Medulla oblongata (tissue), 1 donor: ENCODE measurements around the gene TMED7.

Source experiments
- DNase-seq: peaks from one replicate; pipeline ENCODE4 v3.0.0-alpha.2; 2015; ENCODE audit errors: extremely low spot score

TMED7 gene

GRCh38 chr5:115627295-115627865, 1.5 kb upstream of the TMED7 start:
- no peak for DNase-seq

- DNase-seq: no peak
Observed at GRCh38 chr5:115626445-115626823, 598 bp upstream of the TMED7 start.

DNA sequence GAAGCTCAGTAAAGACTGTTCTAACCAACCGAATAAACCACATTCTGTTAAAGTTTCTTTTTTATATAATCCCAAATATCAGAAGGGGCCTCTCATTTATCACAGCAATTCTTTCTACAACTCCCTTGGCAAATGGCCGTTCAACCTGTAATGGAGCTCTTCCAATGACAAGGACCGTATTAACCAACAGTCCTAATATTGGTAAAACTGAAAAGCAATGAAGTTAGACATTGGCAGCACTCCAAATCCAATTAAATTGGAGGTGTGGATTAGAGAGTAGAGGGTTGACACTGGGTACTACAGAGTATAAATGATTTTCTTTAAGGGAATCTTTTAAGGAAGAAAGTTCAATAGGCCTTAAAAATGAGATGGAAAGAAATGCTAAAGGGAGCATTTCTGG, 842 bp downstream of the TMED7 start:
- no peak for DNase-seq

DNA sequence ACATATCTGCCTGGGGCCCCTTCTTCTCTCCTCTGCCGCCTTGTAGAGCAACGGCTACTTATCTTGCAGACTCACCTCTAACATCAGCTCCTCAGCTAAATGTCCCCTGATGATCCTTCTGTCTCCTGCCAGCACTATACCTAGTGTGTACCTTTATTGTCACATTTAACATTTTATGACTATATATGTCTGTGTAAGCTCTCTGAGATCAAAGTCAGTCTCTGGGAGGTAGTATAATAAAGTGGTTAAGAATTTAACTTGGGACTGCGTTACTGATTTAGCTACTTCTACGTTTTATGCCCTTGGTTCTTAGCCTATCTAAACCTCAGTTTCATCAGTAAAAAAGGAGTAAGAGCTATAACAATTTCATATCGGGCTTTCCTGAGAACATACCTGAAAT, 2.2 kb downstream of the TMED7 start:
- DNase-seq: no peak

- DNase-seq: no peak
Observed at GRCh38 chr5:115621365-115621900, 4.4 kb downstream of the TMED7 start.

GRCh38 chr5:115616892-115617291, 8.9 kb downstream of the TMED7 start:
- DNase-seq: no peak

DNA sequence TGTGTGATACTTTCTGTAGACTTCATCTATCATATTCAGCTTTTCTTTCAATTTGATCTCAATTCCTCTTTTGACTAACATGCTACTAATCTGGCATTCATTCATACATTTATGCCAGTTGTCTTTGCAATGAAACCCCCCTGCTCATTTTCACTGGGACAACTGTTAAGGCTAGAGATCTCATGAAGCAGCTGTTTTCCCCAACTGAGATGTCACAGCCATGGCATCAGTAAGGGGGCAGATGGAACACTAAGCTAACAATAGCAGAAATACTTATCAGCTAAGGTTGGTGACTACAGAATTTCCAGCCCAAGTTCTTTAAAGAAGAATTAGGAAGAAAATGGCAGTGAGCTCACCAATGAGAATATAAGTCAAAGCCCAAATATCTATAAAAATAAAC, 9.4 kb downstream of the TMED7 start:
- DNase-seq: no peak

DNA sequence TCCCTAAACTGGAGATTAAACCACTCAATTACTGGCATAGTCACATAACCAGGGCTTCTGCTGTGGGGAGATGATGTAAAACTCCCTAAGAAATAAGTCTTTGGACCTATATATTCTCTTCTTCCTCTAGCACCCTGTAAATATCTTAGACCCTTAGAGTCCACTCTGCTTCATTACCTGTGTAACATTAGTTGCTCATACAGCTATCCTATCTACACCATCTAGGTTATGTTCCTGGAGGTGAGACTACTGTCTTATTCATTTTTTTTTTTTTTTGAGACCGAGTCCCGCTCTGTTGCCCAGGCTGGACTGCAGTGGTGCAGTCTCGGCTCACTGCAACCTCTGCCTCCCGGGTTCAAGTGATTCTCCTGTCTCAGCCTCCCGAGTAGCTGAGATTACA, 14.0 kb downstream of the TMED7 start:
- DNase-seq: no peak

DNA sequence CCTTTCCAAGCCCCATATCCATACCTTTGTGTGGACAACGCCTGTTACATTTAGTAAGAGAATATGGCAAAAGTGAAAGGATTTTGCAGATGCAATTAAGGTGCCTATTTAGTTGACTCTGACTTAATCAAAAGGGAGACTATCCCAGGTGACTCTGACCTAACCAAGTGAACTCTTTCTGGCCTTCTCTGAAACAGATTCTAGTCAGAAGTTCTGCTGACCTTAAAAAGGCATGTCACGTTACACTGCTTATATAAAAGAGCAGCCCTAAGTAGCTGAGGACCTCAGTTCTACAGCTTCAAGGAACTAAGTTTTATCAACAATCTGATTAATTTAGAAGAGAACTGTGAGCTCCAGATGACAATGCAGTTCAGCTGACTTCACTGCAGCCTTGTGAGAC, 17.9 kb downstream of the TMED7 start:
- DNase-seq: no peak

GRCh38 chr5:115605436-115605835, 20.4 kb downstream of the TMED7 start:
- no peak for DNase-seq

- no peak for DNase-seq
Observed at GRCh38 chr5:115602591-115603125, 23.2 kb downstream of the TMED7 start.

DNA sequence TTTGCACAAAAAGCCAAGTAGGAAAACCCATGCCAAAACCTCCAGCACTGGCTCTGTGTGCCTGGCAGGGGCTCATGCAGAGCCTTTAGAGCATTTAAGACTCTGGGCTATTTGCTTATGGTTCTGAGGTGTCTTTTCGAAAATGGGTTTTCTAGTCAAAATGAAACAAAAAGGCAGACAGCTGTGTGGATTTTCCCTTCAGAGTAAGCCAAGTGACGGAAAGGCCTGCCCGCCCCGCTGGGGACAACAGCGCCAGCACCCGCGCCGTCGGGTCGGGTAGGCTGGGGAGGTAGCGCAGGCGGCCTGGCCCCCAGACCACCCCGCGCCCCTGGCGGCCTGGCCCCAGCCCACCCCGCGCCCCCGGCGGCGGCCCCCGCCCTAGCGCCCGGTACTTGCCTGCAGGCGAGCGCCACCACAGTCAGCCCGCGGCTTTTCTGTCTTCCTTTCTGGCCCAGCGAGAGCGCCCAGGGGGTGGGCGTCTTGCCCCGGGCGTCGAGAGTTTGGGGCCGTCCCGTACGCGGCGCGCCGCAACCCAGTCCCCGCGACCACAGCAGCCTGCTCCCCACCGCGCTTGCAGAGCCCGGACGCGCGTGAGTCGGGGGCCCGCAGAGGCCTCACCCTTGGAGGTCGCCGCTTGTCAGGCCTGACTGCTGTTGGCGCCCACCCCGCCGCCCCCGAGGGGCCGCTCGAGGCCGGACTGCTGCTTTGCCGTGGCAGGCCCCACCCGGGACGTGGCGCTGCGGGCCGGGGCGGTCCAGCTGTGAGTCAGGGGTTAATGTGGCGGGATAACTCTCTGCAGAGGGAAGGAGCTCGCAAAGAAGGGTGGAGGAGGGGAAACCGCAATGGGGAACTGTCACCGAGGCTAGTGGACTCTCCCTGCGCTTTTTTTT, 23.9 kb downstream of the TMED7 start, which contains the start of gene TICAM2:
Gene TICAM2, minus strand, starts transcription at position 779 of the 890 bp plus-strand sequence. CDS start 21,223 bp downstream, outside the sequence.
- DNase-seq: peak; percentile 85

DNA sequence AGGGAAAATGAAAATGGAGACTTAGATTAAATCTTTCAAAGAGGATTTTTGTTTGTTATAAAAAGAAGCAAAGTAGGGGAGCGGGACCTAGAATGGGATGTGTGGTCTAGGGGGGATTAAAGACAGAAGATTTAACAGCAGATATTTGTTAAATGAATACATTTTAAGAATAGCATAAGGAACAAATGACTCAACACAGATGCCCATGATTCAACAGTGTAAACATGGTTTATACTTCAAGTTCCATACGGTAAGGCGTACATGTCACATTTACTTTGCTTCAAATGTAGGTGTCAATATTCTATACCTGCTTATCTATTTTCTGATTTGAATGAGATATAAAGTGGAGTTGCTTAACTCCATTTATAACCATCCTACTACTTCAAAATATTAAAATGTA, 25.1 kb downstream of the TMED7 start:
- no peak for DNase-seq

DNA sequence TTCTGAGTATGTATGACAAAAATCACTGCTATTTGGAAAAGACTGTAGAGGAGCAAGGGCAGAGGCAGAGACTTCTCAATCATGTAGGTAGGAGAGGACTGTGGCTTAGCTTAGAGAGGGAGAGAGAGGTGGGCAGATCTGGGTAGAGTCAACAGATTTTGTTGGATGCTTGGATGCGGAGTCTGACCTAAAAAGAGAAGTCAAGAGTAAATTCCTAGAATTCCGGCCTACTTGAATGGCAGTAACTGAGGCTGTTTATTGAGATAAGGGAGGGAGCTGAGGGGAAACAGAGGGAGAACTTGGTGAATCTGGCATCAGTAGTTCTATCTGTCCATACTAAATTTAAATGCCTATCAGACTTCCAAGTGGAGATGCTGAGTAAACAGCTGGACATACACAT, 25.9 kb downstream of the TMED7 start:
- no peak for DNase-seq

- DNase-seq: peak; percentile 84
Observed at GRCh38 chr5:115599502-115599901, 26.3 kb downstream of the TMED7 start.

GRCh38 chr5:115594128-115595047, 31.4 kb downstream of the TMED7 start:
- DNase-seq: no peak

- DNase-seq: no peak
Observed at GRCh38 chr5:115589043-115589442, 36.8 kb downstream of the TMED7 start.

GRCh38 chr5:115588640-115589039, 37.2 kb downstream of the TMED7 start:
- DNase-seq: no peak

- peak; percentile 71 for DNase-seq
Observed at GRCh38 chr5:115586525-115587146, 39.2 kb downstream of the TMED7 start.

DNA sequence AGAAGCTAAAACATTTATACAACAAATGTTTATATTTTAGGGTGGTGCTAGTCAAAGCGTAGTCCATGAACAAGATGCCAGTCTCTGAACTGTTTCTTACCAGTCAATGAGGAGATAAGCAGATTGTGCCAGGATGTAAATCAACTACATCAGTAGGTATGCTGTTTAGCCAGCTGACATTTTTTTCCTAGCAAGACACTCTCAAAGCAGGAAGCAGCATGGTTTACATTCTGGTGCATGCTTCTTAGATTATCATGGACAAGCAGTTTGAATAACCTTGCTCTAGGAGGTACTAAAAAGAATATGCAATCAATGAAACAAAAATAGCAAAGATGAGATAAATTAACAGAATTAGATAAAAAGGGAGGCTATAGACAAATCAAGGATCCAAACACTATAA, 40.6 kb downstream of the TMED7 start:
- no peak for DNase-seq

DNA sequence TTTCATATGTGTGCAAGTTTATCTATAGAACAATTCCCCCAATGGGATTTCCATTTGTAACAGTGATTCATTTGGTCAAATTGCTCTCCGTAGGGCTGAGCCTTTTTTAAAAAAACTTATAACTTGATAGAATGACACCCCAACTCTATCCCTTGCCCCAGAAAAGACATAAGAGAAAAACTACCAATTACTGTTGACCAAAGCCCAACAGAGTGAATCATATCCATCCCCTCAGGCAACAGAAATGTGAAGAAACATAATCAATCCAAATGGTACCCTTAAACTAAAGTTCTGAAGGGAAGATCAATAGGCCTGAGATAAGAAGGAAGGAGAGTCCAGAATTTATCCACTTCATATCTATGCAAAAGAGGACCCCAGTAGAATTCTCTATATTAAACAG, 41.3 kb downstream of the TMED7 start:
- DNase-seq: no peak
